ENCODE results near the gene VSIG10L2. TPM values are rescaled to one million over a fixed set of nuclear protein-coding genes. Genes with fewer than 3 reads are reported as not detected.

The VSIG10L2 gene
- total RNA-seq, 1 experiment from 2014 or later, result not detected

DNA sequence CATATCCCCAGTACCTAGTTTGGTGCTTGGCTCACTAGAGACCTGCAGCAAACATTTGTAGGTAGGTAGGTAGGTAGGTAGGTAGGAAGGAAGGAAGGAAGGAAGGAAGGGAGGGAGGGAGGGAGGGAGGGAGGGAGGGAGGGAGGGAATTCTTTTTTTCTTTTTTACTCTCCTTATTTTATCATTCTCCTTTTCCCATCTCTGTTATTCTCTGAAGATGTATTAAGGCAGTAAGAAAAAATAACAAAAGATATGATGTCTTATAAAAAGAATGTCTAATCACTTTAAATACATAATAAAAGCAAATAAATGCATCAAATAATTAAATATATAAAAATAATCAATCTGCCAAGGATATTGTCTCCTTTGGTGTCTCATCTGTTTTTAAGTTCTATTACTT, 28.4 kb downstream of the VSIG10L2 start:
- POLR2A ChIA-PET (ENCODE audit: unreplicated experiment), result no interaction called here
- intact Hi-C loops (cut with micrococcal nuclease; ENCODE audit: unreplicated experiment), result no loop called here

DNA sequence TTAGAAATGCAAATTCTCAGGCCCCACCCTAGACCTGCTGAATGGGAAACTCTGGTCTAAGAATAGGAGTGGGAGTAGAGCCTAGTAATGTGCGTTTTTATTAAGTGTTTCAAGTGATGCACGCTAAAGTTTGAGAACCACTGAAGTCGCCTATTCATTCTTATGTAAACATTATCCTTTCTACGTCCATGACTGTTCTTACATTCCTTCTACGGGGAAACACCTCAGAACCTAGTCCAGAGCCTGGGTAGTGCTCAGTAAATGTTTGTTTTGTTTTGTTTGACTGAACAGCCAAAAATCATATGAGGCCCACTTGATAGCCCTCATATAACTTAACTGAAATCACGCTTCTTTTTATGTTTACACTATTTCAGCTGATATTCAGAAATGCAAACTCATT, 29.8 kb downstream of the VSIG10L2 start:
- no peak overlapping the region for H3K27ac ChIP-seq
- no peaks in the 10 kb centered on the region for H3K9me3 ChIP-seq (ENCODE audit: insufficient read depth, low read depth)
- no peaks in the 10 kb centered on the region for H3K27me3 ChIP-seq (ENCODE audit: insufficient read depth, low read depth)
- ChIA-PET CTCF (no interaction called here), POLR2A (ENCODE audit: unreplicated experiment) (no interaction called here)
- no peaks in the 10 kb centered on the region for H3F3A ChIP-seq (ENCODE audit: insufficient read depth, low read depth)
- BruUV-seq (replicated peaks), result no TSS peak
- H3K79me2 ChIP-seq (ENCODE audit: low read depth), result no peaks in the 10 kb centered on the region
- H3K9me2 ChIP-seq (ENCODE audit: insufficient read depth), result no peaks in the 10 kb centered on the region
- H3K36me3 ChIP-seq (ENCODE audit: low read depth), result no peaks in the 10 kb centered on the region
- H4K20me1 ChIP-seq (ENCODE audit: insufficient read depth), result no peaks in the 10 kb centered on the region
- TF ChIP-seq EZH2 (IDR thresholded peaks at IDR 0.05; ENCODE audit: low read depth) (no peak), CTCF (conservative IDR thresholded peaks at IDR 0.05) (no peak)
- H3K4me2 ChIP-seq, result no peak overlapping the region
- H3K4me1 ChIP-seq (replicated peaks; ENCODE audit: insufficient read depth), result no peaks in the 10 kb centered on the region
- intact Hi-C loops (cut with micrococcal nuclease; ENCODE audit: unreplicated experiment), result no loop called here
- H2AFZ ChIP-seq, result no peak overlapping the region
- no peak for DNase-seq
- no peak overlapping the region for H3K4me3 ChIP-seq

More for the DNA sequence above, 28.4 kb downstream of the VSIG10L2 start:
- no peak overlapping the region for H3K27ac ChIP-seq
- TF ChIP-seq EZH2 (IDR thresholded peaks at IDR 0.05; ENCODE audit: low read depth) (no peak), CTCF (conservative IDR thresholded peaks at IDR 0.05) (no peak)
- H3K79me2 ChIP-seq (ENCODE audit: low read depth), result no peaks in the 10 kb centered on the region
- H2AFZ ChIP-seq, result no peak overlapping the region
- H3K4me1 ChIP-seq (replicated peaks; ENCODE audit: insufficient read depth), result no peaks in the 10 kb centered on the region
- CTCF ChIA-PET, result no interaction called here
- H3K9me2 ChIP-seq (ENCODE audit: insufficient read depth), result no peaks in the 10 kb centered on the region
- H3K27me3 ChIP-seq (ENCODE audit: insufficient read depth, low read depth), result no peaks in the 10 kb centered on the region
- no peak overlapping the region for H3K4me3 ChIP-seq
- H3K36me3 ChIP-seq (ENCODE audit: low read depth), result no peaks in the 10 kb centered on the region
- no TSS peak for BruUV-seq (replicated peaks)
- H4K20me1 ChIP-seq (ENCODE audit: insufficient read depth), result no peaks in the 10 kb centered on the region
- no peak for DNase-seq
- no peaks in the 10 kb centered on the region for H3F3A ChIP-seq (ENCODE audit: insufficient read depth, low read depth)
- H3K4me2 ChIP-seq, result no peak overlapping the region
- no peaks in the 10 kb centered on the region for H3K9me3 ChIP-seq (ENCODE audit: insufficient read depth, low read depth)

DNA sequence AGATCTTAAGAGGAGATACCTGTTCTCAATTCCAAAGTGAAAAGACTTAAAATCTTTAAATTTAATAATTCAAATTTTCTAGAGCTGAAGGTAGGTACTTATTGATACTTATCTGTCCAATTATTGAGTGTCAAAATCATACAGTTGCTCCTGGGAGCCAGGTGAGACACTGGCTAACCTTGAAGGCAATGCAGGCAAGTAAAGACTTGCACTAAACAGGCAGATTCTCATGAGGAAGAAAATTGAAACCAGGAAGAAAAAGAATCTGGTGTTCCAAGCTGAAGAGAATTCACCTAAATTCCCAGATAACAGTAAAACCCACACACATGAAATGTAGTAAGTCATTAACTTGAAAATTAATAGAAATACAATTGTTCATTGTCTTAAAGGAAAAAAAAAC, 30.3 kb downstream of the VSIG10L2 start:
- intact Hi-C loops (cut with micrococcal nuclease; ENCODE audit: unreplicated experiment), result no loop called here
- H3K4me3 ChIP-seq, result no peak overlapping the region
- H3K9me2 ChIP-seq (ENCODE audit: insufficient read depth), result no peaks in the 10 kb centered on the region
- no peaks in the 10 kb centered on the region for H3K36me3 ChIP-seq (ENCODE audit: low read depth)
- TF ChIP-seq CTCF (conservative IDR thresholded peaks at IDR 0.05), result no peak
- TF ChIP-seq EZH2 (IDR thresholded peaks at IDR 0.05; ENCODE audit: low read depth), result no peak
- ChIA-PET CTCF (no interaction called here), POLR2A (ENCODE audit: unreplicated experiment) (no interaction called here)
- no peaks in the 10 kb centered on the region for H4K20me1 ChIP-seq (ENCODE audit: insufficient read depth)
- no peaks in the 10 kb centered on the region for H3K4me1 ChIP-seq (replicated peaks; ENCODE audit: insufficient read depth)
- H3K79me2 ChIP-seq (ENCODE audit: low read depth), result no peaks in the 10 kb centered on the region
- H2AFZ ChIP-seq, result no peak overlapping the region
- no peak overlapping the region for H3K4me2 ChIP-seq
- no peaks in the 10 kb centered on the region for H3K9me3 ChIP-seq (ENCODE audit: insufficient read depth, low read depth)
- no peak for DNase-seq
- BruUV-seq (replicated peaks), result no TSS peak
- H3K27me3 ChIP-seq (ENCODE audit: insufficient read depth, low read depth), result no peaks in the 10 kb centered on the region
- H3K27ac ChIP-seq, result no peak overlapping the region
- no peaks in the 10 kb centered on the region for H3F3A ChIP-seq (ENCODE audit: insufficient read depth, low read depth)
